Muscle of back (tissue), 11 donors: Measurements from ENCODE around the gene WDR59. TPM values are rescaled to one million over a fixed set of nuclear protein-coding genes. Genes with fewer than 3 reads are reported as not detected.
"Not testable (repeated sequence)": the region's sequence is repeated elsewhere in the genome, so short reads cannot be mapped to it uniquely, and the experiment has no call there.

Source experiments
- DNase-seq, 3 donors: peaks; one replicate each; pipeline versions ENCODE4 v3.0.0 to v3.0.0-alpha.2; 2013
- polyA plus RNA-seq, 10 donors: library from polyadenylated mRNA; unstranded; fragments of 120-200 nt; gene quantifications; one replicate each; pipeline ENCODE4 v1.2.1, GENCODE V29; 2013; ENCODE audit not compliant: insufficient read length in 10 of 10

WDR59 gene
- polyA plus RNA-seq, 10 donors, result 32.0 to 61.8 (median 44.8) TPM

DNA sequence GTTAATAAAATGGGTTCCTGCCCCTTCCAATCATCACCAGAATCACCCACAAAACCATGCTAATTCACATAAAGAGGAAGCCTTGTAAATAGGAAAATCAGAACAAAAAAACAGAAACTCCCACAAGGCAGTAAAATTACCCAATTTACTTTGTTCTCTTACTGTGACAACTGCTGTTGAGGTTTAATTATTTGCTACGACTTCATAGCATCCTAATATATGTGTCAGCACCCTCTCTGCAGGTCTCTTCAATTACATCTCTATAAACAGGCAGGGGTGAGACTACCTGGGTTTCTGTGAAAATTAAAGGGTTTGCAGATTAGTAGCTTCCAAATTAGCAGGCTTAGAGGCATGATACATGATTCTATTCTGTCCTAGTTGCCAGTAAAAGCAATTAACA, 2.7 kb downstream of the WDR59 start:
- DNase-seq, result no peak

- no peak for DNase-seq
These were observed 9.3 kb downstream of the WDR59 start for GRCh38 chr16:74975591-74975990.

DNA sequence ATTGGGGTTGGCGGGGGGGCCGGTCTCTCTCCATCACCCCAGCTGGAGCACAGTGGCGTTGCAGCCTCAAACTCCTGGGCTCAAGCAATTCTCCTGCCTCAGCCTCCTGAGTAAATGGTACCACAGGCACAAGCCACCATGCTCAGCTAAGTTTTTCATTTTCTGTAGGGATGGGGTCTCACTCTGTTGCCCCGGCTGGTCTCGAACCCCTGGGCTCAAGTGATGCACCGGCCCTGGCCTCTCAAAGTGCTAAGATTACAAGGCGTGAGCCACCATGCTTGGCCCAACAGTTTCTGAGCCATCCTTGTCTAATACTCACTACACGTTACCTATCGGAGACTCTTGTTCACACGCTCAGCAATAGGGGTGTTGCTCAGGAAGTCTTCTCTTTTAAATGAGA, 11.6 kb downstream of the WDR59 start:
- no peak for DNase-seq

- no peak for DNase-seq
These were observed 30.2 kb downstream of the WDR59 start for GRCh38 chr16:74954763-74955162.

GRCh38 chr16:74951681-74952080, 33.2 kb downstream of the WDR59 start:
- DNase-seq, result no peak

GRCh38 chr16:74951206-74951605, 33.7 kb downstream of the WDR59 start:
- DNase-seq, result no peak

DNA sequence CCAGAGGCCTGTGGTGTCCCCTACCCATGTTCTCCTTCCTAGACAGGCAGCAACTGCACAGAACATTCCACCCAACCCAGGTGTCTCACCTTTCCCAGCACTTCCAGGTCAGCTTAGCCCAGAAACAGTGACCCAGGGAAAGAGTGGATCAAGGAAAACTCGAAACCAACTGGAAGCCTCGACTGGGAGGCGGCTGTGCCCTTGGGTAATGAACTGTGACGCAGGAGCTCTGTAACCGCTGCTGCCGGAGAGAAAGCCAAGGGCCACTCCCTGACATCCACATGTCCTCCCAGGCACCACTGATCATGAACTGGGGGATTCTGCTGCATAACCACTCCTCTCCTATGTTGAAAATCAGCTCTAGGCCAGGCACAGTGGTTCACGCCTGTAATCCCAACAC, 34.4 kb downstream of the WDR59 start:
- DNase-seq, result no peak

DNA sequence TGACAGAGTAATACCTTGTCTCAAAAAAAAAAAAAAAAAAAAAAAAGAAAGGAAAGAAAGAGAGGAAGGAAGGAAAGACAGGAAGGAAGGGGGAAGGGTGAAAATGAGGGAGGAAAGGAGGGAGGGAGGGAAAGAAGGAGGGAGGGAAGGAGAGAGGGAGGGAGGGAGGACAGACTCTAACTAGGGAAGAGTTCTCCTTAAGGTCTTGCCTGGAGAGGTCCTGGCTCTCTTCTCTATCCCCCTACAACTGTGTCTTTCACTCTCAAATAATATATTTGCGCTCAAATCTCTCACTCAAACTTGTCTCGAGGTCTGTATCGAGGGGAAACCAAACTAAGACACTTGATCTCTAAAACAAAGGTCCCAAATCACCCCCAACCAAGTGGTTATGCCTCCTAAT, 35.6 kb downstream of the WDR59 start:
- DNase-seq, result no peak

DNA sequence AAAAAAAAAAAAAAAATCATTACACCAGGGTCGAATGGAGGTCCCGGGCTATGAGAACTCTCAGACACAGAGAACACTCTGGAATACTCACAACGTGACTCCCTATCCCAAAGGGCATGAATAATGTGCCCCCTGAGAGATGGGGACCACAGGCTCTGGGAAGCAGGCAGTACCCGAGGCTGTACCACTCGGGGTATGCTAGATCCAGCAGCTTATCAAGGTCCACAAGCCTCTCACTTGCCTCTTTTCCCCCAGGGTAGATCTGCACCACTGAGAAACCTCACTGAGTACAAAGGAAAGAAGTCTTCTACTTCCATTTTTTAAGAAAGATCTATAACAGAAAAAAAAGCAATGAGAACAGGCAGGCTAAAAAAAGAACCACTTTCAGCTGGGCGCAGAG, 40.5 kb downstream of the WDR59 start:
- DNase-seq, result no peak

DNA sequence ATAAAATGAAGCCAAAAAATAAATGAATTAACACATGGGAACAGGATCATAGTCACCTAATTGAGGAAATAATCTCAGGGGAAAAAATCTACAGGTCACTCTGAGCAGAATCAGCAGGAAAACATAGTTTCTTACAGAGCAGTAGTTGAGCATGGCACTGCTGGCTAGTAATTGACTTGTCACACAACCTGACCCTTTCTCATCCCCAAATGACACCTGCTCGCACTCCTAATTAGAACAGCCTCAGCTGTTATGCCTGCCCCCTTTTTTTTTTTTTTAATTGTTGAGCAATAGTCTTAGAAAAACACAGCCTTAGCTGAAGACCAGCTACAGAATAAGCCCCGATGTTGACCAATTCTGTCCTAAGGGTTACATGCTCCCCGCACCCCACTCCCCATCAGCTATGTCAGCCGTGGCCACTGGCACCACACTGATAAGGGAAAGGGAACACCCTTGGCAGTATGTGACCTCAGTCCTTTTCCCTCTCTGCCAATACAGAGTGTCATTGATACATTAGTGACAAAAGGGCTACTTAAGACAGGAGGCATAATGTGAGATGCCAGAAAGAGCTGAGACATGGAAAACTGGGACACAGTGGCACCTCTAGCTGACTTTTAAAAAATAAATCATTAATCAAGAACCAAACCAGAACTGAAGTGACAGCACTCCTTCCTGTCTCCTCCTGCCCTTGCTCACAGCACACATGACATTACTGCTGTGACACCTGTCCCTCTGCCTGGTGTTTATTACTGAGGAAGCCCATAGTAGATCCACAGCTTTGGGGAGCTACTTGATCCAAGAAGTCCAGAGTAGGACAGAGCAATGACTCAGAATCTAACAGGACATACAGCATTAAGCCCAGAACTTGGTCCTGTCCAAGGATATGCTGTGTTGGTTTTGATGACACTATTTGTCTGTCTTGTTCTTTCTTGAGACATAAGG, 41.7 kb downstream of the WDR59 start:
- DNase-seq, result no peak

DNA sequence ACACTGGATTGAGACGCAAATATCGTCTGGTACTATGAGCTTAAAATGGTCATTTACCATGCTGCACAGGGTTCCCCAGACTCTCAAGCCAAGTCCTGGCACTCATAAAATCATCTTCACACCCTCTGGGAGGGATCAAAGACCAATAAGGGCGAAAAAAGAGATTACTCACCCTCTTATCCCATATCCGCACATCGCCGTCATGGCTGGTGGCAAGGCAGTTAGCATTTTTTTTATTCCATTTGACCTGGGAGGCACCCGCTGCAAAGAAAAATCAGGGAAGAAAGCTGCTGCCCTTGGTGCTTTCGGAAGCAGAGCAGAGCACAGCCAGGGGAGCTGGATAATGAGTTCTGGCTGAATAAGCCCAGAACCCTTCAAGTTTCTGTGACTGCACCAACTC, 42.4 kb downstream of the WDR59 start:
- DNase-seq, result no peak

- DNase-seq, result no peak
These were observed 45.2 kb downstream of the WDR59 start for GRCh38 chr16:74939688-74940087.

GRCh38 chr16:74936902-74937560, 47.9 kb downstream of the WDR59 start:
- DNase-seq, result peak in 1 of 3 donors; percentile 10

GRCh38 chr16:74931445-74931844, 53.5 kb downstream of the WDR59 start:
- DNase-seq, result no peak

GRCh38 chr16:74929636-74930035, 55.3 kb downstream of the WDR59 start:
- DNase-seq, result no peak

- DNase-seq, result no peak
These were observed 58.1 kb downstream of the WDR59 start for GRCh38 chr16:74926805-74927204.

GRCh38 chr16:74923766-74924460, 61.0 kb downstream of the WDR59 start:
- DNase-seq, result no peak

- DNase-seq, result no peak
These were observed 62.5 kb downstream of the WDR59 start for GRCh38 chr16:74922150-74923138.

GRCh38 chr16:74921051-74921450, 63.9 kb downstream of the WDR59 start:
- DNase-seq, result no peak

- DNase-seq, result no peak
These were observed 75.3 kb downstream of the WDR59 start for GRCh38 chr16:74909665-74910064.

DNA sequence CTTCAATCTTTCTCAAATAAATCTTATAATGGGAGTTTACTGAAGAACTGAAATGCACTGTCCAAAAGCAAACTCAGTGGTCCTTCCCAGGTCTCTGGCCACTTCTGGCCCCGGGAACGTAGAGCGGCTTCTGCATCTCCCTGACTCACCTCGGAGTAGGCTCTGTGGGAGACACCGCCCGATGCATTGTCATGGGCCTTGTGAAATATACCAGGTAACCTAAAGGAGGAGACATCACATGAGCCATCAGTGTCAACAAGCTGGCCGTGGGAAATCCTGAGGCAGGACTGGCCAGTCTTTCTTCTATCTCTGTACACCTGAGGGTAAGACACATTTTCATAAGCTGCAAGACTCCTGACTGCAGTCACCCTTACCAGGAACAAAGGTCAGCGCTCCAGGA, 76.2 kb downstream of the WDR59 start:
- DNase-seq, result not testable (repeated sequence)
